Mesodermal cell (in vitro differentiated cells): Measurements from ENCODE around the gene SPATA13.

ENCODE experiments used
- H3K27ac ChIP-seq: 2 replicates; pipeline ENCODE4 v1.7.0; 2013; ENCODE audit warnings: mild to moderate bottlenecking, low read depth, low read length, moderate library complexity; ENCODE audit not compliant: severe bottlenecking
- H3K36me3 ChIP-seq: 2 replicates; pipeline ENCODE4 v1.7.1; 2013; ENCODE audit warnings: mild to moderate bottlenecking, low read length, moderate library complexity; ENCODE audit not compliant: control insufficient read depth, insufficient read depth
- H3K4me1 ChIP-seq: one replicate; pipeline ENCODE4 v1.7.1; 2013; ENCODE audit warnings: mild to moderate bottlenecking, low read length; ENCODE audit not compliant: insufficient read depth, control insufficient read depth, poor library complexity, severe bottlenecking
- H3K4me3 ChIP-seq: 2 replicates; pipeline ENCODE4 v1.7.0; 2013; ENCODE audit warnings: low read length, control low read depth, mild to moderate bottlenecking; ENCODE audit not compliant: insufficient read depth, poor library complexity, severe bottlenecking; ENCODE audit errors: extremely low read depth
- H3K9me3 ChIP-seq: 2 replicates; pipeline ENCODE4 v1.7.1; 2013; ENCODE audit warnings: mild to moderate bottlenecking, low read length, moderate library complexity; ENCODE audit not compliant: control insufficient read depth
- WGBS, 2 experiments: methylation state at CpG; one replicate each; pipeline ENCODE4 v1.1.5; 2013; ENCODE audit warnings: missing lambda C conversion rate in 2 of 2; ENCODE audit not compliant: insufficient coverage in 2 of 2; 5-methylcytosine and 5-hydroxymethylcytosine counted together

SPATA13 gene

DNA sequence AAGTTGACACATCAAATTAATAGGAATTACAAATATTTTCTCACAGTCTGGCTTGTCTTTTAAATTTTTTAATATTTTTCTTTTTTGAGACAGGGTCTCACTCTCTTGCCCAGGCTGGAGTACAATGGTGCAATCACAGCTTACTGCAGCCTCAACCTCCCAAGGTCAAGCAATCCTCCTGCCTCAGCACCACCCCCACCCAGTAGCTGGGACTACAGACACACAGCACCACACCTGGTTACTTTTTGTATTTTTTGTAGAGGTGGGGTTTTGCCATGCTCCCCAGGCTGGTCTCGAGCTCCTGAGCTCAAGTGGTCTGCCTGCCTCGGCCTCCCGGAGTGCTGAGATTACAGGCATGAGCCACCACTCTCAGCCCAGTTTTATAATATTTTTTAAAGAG lies 72.0 kb downstream of the SPATA13 start:
- H3K36me3 ChIP-seq, result no peaks in the 10 kb centered on the region
- WGBS, 2 experiments, result 93% methylated on average over 2 of the region's 3 CpGs; no CpG with 5 or more reads in 1 of the 2 experiments
- peaks cover 5% of the 10 kb centered on the region for H3K4me1 ChIP-seq
- no peak overlapping the region for H3K4me3 ChIP-seq
- H3K27ac ChIP-seq, result no peak overlapping the region
- H3K9me3 ChIP-seq, result no peaks in the 10 kb centered on the region

DNA sequence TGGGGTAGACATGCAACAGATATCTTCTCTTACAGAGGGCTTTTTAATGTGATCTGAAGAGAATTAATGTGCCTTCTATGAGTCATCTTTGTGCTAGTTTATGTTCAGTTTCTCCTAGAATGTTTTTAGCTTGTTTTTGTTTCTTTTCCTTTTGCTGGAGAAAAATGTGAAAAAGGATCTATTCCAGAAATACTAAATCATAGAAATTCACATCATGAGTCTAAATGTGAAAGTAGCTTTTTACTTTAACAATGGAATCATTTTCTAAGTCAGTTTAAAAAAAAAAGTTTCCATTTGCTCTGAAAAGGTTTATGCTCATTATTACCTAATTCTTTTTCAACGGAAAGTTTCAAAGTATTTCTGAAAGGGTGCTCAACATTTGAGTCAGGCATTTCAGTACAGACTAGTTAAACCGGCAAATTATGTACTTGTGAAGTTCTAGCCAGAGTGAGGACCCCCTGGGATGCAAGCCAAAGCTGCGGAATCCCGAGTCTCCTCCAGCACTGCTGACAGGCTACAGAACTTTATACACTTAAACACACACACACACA lies 72.9 kb downstream of the SPATA13 start:
- Histone ChIP-seq H3K9me3 (no peaks in the 10 kb centered on the region), H3K4me3 (no peak overlapping the region), H3K36me3 (no peaks in the 10 kb centered on the region), H3K4me1 (peaks cover 5% of the 10 kb centered on the region), H3K27ac (no peak overlapping the region)
- WGBS, 2 experiments, result 0 to 34% methylated on average over 1 to 2 of the region's 4 CpGs

DNA sequence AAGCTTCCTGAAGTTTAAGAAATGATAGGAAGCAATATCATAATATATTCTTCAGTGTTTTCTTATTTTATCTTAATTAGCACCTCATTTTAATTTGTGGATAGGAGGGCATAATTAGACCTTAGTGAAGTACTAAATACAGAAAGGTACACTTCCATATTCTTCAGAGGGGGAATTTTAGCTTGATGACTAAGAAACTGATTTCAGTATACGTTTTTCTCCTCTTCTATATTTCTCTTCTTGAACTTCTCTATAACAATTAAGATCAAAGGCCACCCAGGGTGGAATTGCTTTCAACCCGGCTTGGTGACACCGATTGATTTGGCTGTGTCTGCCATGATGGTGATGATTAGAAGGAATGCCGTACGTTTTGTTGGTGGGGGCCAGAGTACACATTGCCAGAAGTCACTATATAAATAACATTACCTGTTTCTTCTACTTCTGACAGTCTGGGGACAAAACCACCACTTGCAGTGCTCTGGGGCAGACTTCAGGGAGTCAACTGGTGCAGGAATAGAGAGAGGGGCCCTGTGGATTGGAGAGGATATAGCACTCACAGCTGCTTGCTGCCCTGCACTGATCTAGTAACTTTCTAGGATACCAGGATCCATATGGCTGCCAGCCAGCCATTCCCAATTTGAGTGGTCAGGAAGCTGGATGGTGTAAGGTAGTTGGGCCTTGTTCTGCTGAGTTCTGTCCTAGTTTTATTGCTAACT lies 73.8 kb downstream of the SPATA13 start:
- H3K36me3 ChIP-seq, result no peaks in the 10 kb centered on the region
- no peaks in the 10 kb centered on the region for H3K9me3 ChIP-seq
- H3K4me1 ChIP-seq, result peaks cover 5% of the 10 kb centered on the region
- no peak overlapping the region for H3K4me3 ChIP-seq
- H3K27ac ChIP-seq, result no peak overlapping the region
- WGBS, 2 experiments, result no CpG with 5 or more reads among the region's 5 CpGs

DNA sequence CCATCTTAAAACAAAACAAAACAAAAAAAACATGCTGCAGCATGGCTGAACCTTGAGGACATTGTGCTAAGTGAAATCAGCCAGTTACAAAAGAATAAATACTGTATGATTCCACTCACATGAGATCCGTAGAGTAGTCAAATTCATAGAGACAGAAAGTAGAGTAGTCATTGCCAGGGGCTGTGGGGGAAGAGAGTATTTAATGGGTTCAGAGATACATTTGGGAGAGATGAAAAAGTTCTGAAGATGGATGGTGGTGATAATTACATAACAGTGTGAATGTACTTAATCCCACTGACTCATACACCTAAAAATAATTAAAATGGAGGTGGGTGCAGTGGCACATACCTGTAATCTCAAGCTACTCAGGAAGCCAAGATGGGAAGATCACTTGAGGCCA lies 76.8 kb downstream of the SPATA13 start:
- Histone ChIP-seq H3K4me3 (no peak overlapping the region), H3K9me3 (no peaks in the 10 kb centered on the region), H3K4me1 (peaks cover 5% of the 10 kb centered on the region), H3K36me3 (no peaks in the 10 kb centered on the region), H3K27ac (no peak overlapping the region)
- whole genome bisulfite sequencing, 2 experiments, result 100% methylated on average over 1 of the region's 1 CpG

DNA sequence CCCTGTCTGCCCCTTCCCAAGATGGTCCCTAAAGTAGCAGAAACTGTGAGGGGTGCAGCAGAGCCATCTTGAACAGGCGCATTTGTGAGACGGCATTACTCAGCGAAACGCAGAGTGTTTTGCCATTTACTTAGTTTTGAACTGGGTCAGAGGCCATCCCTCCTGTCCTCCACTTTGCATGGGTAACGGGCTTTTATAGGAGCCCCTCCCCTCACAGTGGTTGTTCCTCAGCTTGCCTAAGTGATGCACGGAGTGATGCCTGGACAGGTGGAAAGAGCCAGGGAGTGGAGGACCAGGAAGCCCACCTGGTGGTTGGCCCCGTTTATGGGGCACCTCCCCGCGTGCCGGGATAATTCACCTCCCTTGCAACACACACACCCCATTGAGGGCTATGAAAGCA lies 80.8 kb downstream of the SPATA13 start:
- Histone ChIP-seq H3K4me3 (no peak overlapping the region), H3K4me1 (no peaks in the 10 kb centered on the region), H3K36me3 (no peaks in the 10 kb centered on the region), H3K27ac (no peak overlapping the region), H3K9me3 (no peaks in the 10 kb centered on the region)
- 86 to 96% methylated on average over 5 to 9 of the region's 10 CpGs for WGBS, 2 experiments

DNA sequence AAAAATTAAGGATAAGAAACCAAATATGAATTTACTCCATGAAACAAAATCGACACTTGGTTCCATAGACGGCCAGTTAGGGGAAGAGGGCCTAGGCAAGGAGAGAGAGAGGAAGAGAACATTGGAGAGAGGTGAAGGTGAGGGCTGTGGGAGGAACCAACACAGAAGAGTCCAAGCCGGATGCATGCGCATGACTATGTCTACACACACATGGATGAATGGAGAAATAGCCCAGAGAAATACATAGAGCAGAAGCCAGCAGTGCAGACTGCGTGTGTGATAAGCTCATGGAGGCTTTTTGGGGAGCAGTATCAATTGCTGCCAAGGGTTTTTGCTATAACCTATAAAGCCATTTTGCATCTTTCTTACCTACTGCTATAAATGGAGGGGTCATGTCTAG lies 81.6 kb downstream of the SPATA13 start:
- no peak overlapping the region for H3K4me3 ChIP-seq
- no peaks in the 10 kb centered on the region for H3K36me3 ChIP-seq
- WGBS, 2 experiments, result 83 to 95% methylated on average over 3 of the region's 5 CpGs
- no peaks in the 10 kb centered on the region for H3K4me1 ChIP-seq
- no peaks in the 10 kb centered on the region for H3K9me3 ChIP-seq
- H3K27ac ChIP-seq, result no peak overlapping the region

DNA sequence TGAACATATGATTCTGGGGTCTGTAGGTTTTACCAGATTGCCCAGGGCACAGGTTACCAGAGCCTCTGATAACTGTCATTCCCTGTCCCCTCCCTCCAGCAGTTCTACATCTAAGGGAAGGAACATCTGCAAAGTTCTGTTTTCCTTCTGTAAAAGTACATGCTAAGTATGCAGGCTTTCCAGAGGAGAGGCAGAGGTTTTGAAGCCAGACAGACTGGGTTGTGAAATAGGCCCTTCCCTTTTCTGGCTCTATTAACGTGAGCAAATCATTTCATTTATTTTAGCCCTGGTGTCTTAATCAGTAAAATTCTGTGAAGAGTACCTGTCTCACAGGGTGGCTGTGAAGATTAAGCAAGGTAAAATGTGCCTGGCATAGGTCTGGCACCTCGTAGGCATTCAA lies 82.8 kb downstream of the SPATA13 start:
- Histone ChIP-seq H3K4me3 (no peak overlapping the region), H3K27ac (no peak overlapping the region), H3K4me1 (no peaks in the 10 kb centered on the region), H3K36me3 (no peaks in the 10 kb centered on the region), H3K9me3 (no peaks in the 10 kb centered on the region)
- 90 to 100% methylated on average over 1 to 2 of the region's 2 CpGs for WGBS, 2 experiments

DNA sequence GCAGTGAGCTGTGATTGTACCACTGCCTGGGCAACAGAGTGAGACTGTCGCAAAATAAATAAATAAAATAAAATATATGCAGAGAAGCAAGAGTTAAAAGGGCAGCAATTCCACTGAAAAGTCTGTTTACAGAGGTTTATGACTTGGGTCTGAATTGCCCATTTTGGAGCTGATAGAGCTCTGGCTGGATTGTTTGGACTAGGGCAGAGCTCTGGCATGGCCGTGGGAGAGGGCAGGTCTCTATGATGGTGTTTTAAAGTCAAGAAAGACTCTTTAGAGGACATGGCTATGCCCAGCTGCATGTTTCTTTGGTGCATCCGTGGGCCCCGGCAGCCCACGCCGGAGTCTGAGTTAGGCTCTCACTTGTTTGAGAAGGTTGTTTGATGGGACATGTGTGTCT lies 84.3 kb downstream of the SPATA13 start:
- H3K27ac ChIP-seq, result no peak overlapping the region
- no peaks in the 10 kb centered on the region for H3K4me1 ChIP-seq
- WGBS, 2 experiments, result 76 to 86% methylated on average over 3 to 5 of the region's 6 CpGs
- H3K4me3 ChIP-seq, result no peak overlapping the region
- H3K36me3 ChIP-seq, result no peaks in the 10 kb centered on the region
- no peaks in the 10 kb centered on the region for H3K9me3 ChIP-seq

DNA sequence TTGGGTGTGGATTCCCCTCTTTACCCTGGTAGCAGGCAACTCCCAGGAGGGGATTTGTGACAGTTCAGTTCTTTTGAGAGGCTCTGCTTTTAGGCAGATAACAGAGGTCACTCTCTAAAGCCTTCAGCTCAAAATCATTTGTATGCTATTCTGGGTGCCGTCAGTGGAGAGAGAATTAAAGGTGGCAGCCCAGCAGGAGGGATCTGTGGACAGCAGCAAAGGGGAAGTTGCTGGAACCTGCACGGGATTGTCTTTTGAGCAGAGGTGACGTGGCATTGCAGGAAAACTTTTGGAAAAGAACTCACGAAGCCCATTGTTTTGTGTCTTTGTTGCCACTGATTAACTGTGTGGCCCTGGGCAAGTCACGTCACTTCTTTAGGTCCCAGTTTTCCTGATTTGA lies 86.5 kb downstream of the SPATA13 start:
- H3K4me1 ChIP-seq, result no peaks in the 10 kb centered on the region
- no peak overlapping the region for H3K27ac ChIP-seq
- H3K36me3 ChIP-seq, result peaks cover 10% of the 10 kb centered on the region
- H3K9me3 ChIP-seq, result no peaks in the 10 kb centered on the region
- WGBS, 2 experiments, result 89 to 94% methylated on average over 4 of the region's 5 CpGs
- H3K4me3 ChIP-seq, result no peak overlapping the region

DNA sequence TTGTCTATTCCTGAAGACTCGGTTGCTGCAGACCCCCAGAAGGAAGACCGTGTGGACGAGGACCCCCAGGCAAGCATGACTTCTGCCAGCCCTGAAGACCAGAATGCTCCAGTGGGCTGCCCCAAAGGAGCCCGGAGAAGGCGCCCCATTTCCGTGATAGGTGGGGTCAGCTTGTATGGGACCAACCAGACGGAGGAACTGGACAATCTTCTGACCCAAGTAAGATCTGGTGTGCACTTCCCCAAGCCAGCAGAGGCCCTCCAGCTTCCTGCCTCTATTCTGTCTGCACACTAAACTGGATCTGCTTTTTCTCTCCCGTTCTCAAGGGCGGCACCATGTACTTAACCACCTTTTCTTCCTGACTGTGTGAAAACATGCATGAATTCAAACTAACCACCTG lies 89.1 kb downstream of the SPATA13 start:
- no peak overlapping the region for H3K4me3 ChIP-seq
- no peak overlapping the region for H3K27ac ChIP-seq
- H3K4me1 ChIP-seq, result no peaks in the 10 kb centered on the region
- no peaks in the 10 kb centered on the region for H3K9me3 ChIP-seq
- 95% methylated on average over 7 to 9 of the region's 9 CpGs for WGBS, 2 experiments
- peaks cover 27% of the 10 kb centered on the region for H3K36me3 ChIP-seq

DNA sequence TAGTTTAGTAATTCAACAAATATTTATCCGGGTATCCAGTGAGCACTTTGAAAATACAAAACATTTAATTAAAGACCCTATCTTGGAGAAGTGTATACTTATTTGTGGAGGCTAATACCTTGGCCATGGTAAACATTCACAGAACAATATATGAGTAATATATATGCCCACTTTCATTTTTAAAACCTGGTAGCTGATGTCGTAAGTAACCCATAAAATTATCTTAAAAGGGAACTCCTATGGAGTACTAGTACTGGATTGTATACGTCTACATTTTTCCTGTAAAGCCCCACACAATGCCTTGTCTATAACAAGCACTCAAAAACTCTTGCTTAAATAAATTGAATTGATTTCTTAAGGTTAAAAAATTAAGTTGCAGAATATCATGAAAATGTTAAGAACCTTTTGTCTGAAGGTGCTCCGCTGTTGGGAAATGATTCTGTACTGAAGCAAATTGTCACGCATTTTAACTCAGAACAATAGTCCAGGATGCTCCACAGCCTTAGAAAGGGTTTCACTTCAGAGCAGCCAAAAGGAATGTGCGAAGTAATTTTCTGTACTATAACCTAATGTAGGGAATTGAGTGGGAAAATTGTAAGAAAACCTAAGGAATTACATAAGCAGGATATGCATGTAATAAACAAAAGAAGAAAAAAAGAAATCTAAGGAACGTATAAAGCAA lies 90.0 kb downstream of the SPATA13 start:
- peaks cover 36% of the 10 kb centered on the region for H3K36me3 ChIP-seq
- H3K9me3 ChIP-seq, result no peaks in the 10 kb centered on the region
- no peak overlapping the region for H3K27ac ChIP-seq
- 50% methylated on average over 2 of the region's 7 CpGs for WGBS, 2 experiments
- no peak overlapping the region for H3K4me3 ChIP-seq
- no peaks in the 10 kb centered on the region for H3K4me1 ChIP-seq
